GM19193 (cell line): Measurements from ENCODE around the gene MBD3L4.
"Not testable (repeated sequence)": the region's sequence is repeated elsewhere in the genome, so short reads cannot be mapped to it uniquely, and the experiment has no call there.

Experiments
- POLR2A ChIP-seq: IDR thresholded peaks from 4 replicates; pipeline ENCODE4 v1.6.1; 2011; ENCODE audit not compliant: insufficient read depth, insufficient read length; ENCODE audit errors: extremely low read depth

The MBD3L4 gene

GRCh38 chr19:7040079-7040478 is at the start of gene MBD3L4:
Gene MBD3L4, minus strand, starts transcription at chr19:7040179. Its CDS starts 35 bp downstream, at chr19:7040144.
- TF ChIP-seq POLR2A, result not testable (repeated sequence)

- TF ChIP-seq POLR2A, result no peak
Measured at GRCh38 chr19:7088999-7089398, 49.0 kb upstream of the MBD3L4 start.

GRCh38 chr19:7083076-7083956 is 43.3 kb upstream of the MBD3L4 start:
- TF ChIP-seq POLR2A, result no peak

GRCh38 chr19:7078008-7078407 is 38.0 kb upstream of the MBD3L4 start:
- no peak for TF ChIP-seq POLR2A

- no peak for TF ChIP-seq POLR2A
Measured at GRCh38 chr19:7076151-7076550, 36.2 kb upstream of the MBD3L4 start.

GRCh38 chr19:7074705-7075282 is 34.8 kb upstream of the MBD3L4 start:
- no peak for TF ChIP-seq POLR2A

GRCh38 chr19:7072541-7072940 is 32.6 kb upstream of the MBD3L4 start:
- no peak for TF ChIP-seq POLR2A

- TF ChIP-seq POLR2A, result no peak
Measured at GRCh38 chr19:7069904-7070226, 29.9 kb upstream of the MBD3L4 start.

GRCh38 chr19:7069042-7069903 is 29.3 kb upstream of the MBD3L4 start, which contains the start of gene ZNF557:
Gene ZNF557, plus strand, starts transcription at chr19:7069703. Its CDS starts 5,372 bp downstream, at chr19:7075075.
- TF ChIP-seq POLR2A, result peak; percentile 96

- TF ChIP-seq POLR2A, result no peak
Measured at GRCh38 chr19:7068599-7068998, 28.6 kb upstream of the MBD3L4 start.

- TF ChIP-seq POLR2A, result no peak
Measured at GRCh38 chr19:7067716-7068115, 27.7 kb upstream of the MBD3L4 start.

- TF ChIP-seq POLR2A, result no peak
Measured at GRCh38 chr19:7063764-7064418, 23.9 kb upstream of the MBD3L4 start.

- no peak for TF ChIP-seq POLR2A
Measured at GRCh38 chr19:7063339-7063738, 23.4 kb upstream of the MBD3L4 start.

GRCh38 chr19:7058576-7058975 is 18.6 kb upstream of the MBD3L4 start, which contains the start of gene MBD3L3:
Gene MBD3L3, minus strand, starts transcription at chr19:7058676. Its CDS starts 71 bp downstream, at chr19:7058605.
- not testable (repeated sequence) for TF ChIP-seq POLR2A

GRCh38 chr19:7049021-7049420 is 9.0 kb upstream of the MBD3L4 start, which contains the start of gene MBD3L2:
Gene MBD3L2, plus strand, starts transcription at chr19:7049321. Its CDS starts 53 bp downstream, at chr19:7049374.
- not testable (repeated sequence) for TF ChIP-seq POLR2A

- TF ChIP-seq POLR2A, result not testable (repeated sequence)
Measured at GRCh38 chr19:7030278-7030677, 9.7 kb downstream of the MBD3L4 start, which contains the start of gene MBD3L5. Gene MBD3L5, plus strand, starts transcription at chr19:7030578. Its CDS starts 34 bp downstream, at chr19:7030612.
